ENCODE measurements around the gene PANK4. TPM values are rescaled to one million over a fixed set of nuclear protein-coding genes. Genes with fewer than 3 reads are reported as not detected.

PANK4 gene
- total RNA-seq, 4 donors from 2014 or later = 43.4 to 82.5 (median 70.5) TPM

- no peak overlapping the region for H3K27ac ChIP-seq
- no peak for DNase-seq
- no peaks in the 10 kb centered on the region for H3K9me3 ChIP-seq
- no peak overlapping the region for H3K4me3 ChIP-seq
- no peaks in the 10 kb centered on the region for H3K36me3 ChIP-seq
- no peaks in the 10 kb centered on the region for H3K27me3 ChIP-seq
- TF ChIP-seq CTCF (IDR thresholded peaks at IDR 0.05) (no peak), POLR2A (IDR thresholded peaks at IDR 0.05) (no peak)
- peaks cover 0 to 13% (median 4%) of the 10 kb centered on the region in 4 donors for H3K4me1 ChIP-seq
Measured at GRCh38 chr1:2470290-2471158, 55.9 kb downstream of the PANK4 start.

GRCh38 chr1:2469103-2469940, 57.1 kb downstream of the PANK4 start:
- Histone ChIP-seq H3K4me1 (peaks cover 0 to 13% (median 4%) of the 10 kb centered on the region in 4 donors), H3K36me3 (no peaks in the 10 kb centered on the region), H3K27me3 (no peaks in the 10 kb centered on the region), H3K27ac (no peak overlapping the region), H3K4me3 (no peak overlapping the region), H3K9me3 (no peaks in the 10 kb centered on the region)
- DNase-seq = no peak
- TF ChIP-seq POLR2A (IDR thresholded peaks at IDR 0.05) = no peak
- no peak for TF ChIP-seq CTCF (IDR thresholded peaks at IDR 0.05)

GRCh38 chr1:2468540-2468939, 57.9 kb downstream of the PANK4 start:
- Histone ChIP-seq H3K4me1 (peaks cover 0 to 13% (median 4%) of the 10 kb centered on the region in 4 donors), H3K27me3 (no peaks in the 10 kb centered on the region), H3K27ac (no peak overlapping the region), H3K36me3 (no peaks in the 10 kb centered on the region), H3K4me3 (no peak overlapping the region), H3K9me3 (no peaks in the 10 kb centered on the region)
- TF ChIP-seq POLR2A (IDR thresholded peaks at IDR 0.05) = no peak
- no peak for TF ChIP-seq CTCF (IDR thresholded peaks at IDR 0.05)
- no peak for DNase-seq

GRCh38 chr1:2468041-2468472, 58.3 kb downstream of the PANK4 start:
- no peaks in the 10 kb centered on the region for H3K36me3 ChIP-seq
- no peaks in the 10 kb centered on the region for H3K27me3 ChIP-seq
- H3K4me3 ChIP-seq = no peak overlapping the region
- H3K4me1 ChIP-seq = peaks cover 0 to 13% (median 4%) of the 10 kb centered on the region in 4 donors
- no peak for DNase-seq
- TF ChIP-seq POLR2A (IDR thresholded peaks at IDR 0.05) = no peak
- no peak for TF ChIP-seq CTCF (IDR thresholded peaks at IDR 0.05)
- no peak overlapping the region for H3K27ac ChIP-seq
- no peaks in the 10 kb centered on the region for H3K9me3 ChIP-seq

- Histone ChIP-seq H3K9me3 (no peaks in the 10 kb centered on the region), H3K36me3 (no peaks in the 10 kb centered on the region), H3K27me3 (no peaks in the 10 kb centered on the region), H3K4me3 (no peak overlapping the region), H3K4me1 (peaks cover 0 to 13% (median 4%) of the 10 kb centered on the region in 4 donors), H3K27ac (no peak overlapping the region)
- TF ChIP-seq CTCF (IDR thresholded peaks at IDR 0.05) = no peak
- TF ChIP-seq POLR2A (IDR thresholded peaks at IDR 0.05) = no peak
- no peak for DNase-seq
Measured at GRCh38 chr1:2466958-2467554, 59.3 kb downstream of the PANK4 start.

Measured in Peyer's patch (tissue), 4 donors.